ENCODE data around the gene CCDC169. TPM values are rescaled to one million over a fixed set of nuclear protein-coding genes. Genes with fewer than 3 reads are reported as not detected.

CCDC169 gene
- total RNA-seq, 1 experiment from 2014 or later: not detected

DNA sequence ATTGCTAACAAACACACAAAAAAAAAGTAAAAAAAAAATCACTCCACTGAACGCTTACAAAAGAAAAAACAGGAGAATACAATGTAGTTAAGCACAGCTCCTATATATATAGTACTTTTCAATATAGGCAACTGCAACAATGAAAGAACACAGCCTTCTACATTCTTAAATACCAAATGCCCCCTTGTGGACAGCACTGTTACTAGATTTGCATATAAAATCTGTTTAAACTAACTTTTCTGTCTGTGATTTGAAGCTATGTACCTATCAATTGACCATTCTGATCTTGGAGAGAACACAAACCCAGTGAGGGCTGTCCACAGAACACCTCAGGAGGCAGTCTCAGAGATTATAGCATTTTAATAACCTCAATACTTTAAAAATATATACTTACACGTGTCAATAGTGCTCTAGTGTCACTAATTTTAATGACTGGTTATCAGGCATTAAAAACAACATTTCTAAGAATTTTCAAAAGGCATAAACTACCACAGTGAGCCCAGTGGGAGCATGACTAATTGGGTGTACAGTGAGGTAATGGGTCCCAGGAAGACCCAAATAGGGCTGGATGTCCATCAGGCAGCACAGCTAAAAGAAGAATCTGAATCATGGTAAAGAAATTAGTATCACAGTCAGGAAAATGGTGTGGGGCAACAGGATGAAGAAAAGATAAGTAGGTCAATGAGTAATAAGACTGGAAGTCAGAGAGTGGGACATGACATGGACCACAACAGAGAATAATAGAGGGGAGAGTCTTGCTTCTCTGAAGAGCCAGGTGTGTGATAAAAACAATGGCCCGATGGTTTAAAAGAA is 22.2 kb downstream of the CCDC169 start:
- POLR2A ChIA-PET: interaction anchor here (0.7 kb wide), 1 partner anchor 11 kb away, joined by 3 read pairs; no protein-coding TSS in a partner anchor
- RAD21 ChIA-PET (ENCODE audit: low non-redundant PET in 1 of 2, low total read pairs in 2 of 2, uncharacterized antibody in 2 of 2, unreplicated experiment in 2 of 2): no interaction called here

DNA sequence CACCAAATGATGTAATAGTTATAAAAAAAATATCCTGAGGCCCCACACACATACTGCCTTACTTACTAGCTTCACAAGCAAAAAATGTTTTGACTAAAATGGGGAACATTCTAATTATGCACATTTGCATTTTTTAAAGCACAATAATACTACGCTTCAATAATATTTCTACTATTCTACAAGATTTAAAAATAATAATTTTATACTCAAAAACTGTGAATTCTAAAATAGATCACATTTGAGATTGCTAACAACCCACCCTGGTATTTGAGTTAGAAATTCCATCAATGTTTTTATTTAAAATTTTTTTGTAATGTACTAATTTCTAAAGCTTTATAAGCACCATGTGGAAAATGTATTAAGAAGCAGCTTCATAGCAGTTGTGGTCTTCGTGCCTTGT is 24.2 kb downstream of the CCDC169 start:
- no peak overlapping the region for H3K9ac ChIP-seq (ENCODE audit: low read length)
- H3K9me2 ChIP-seq (ENCODE audit: insufficient read depth): no peaks in the 10 kb centered on the region
- intact Hi-C loops (cut with micrococcal nuclease): no loop called here
- BruUV-seq (replicated peaks): no TSS peak
- no peak for DNase-seq (ENCODE audit: low read depth, low spot score)
- no peaks in the 10 kb centered on the region for H3K27me3 ChIP-seq (ENCODE audit: insufficient read depth, low read length)
- H3K36me3 ChIP-seq (ENCODE audit: control insufficient read depth in 1 of 2, insufficient read depth in 2 of 2, low read length in 2 of 2): no peaks in the 10 kb centered on the region
- H3K4me2 ChIP-seq (ENCODE audit: low read length): no peak overlapping the region
- no peak overlapping the region for H3K27ac ChIP-seq (ENCODE audit: low read depth, low read length)
- CTCF ChIA-PET: no interaction called here
- H3K4me3 ChIP-seq (replicated peaks in 1 of 2; ENCODE audit: low read depth in 1 of 2, low read length in 2 of 2): no peak overlapping the region
- H4K20me1 ChIP-seq (ENCODE audit: insufficient read depth): no peaks in the 10 kb centered on the region
- POLR2A ChIA-PET: no interaction called here
- H3K79me2 ChIP-seq (ENCODE audit: insufficient read depth, low read length): no peaks in the 10 kb centered on the region
- H3K9me3 ChIP-seq (ENCODE audit: control insufficient read depth in 1 of 2, insufficient read depth in 1 of 2, low read depth in 1 of 2, low read length in 2 of 2): 0 out of 4 replicates have a peak, but pooled peaks cover 0 to 7% of the 10 kb centered on the region in 2 experiments
- no peaks in the 10 kb centered on the region for H3K4me1 ChIP-seq (ENCODE audit: control insufficient read depth in 1 of 2, insufficient read depth in 2 of 2, low read length in 2 of 2)
- H2AFZ ChIP-seq (ENCODE audit: low read depth, low read length, poor library complexity, severe bottlenecking): no peak overlapping the region
- RAD21 ChIA-PET (ENCODE audit: low non-redundant PET in 1 of 2, low total read pairs in 2 of 2, uncharacterized antibody in 2 of 2, unreplicated experiment in 2 of 2): no interaction called here
- ATAC-seq: no peak
- TF ChIP-seq SIN3A (IDR thresholded peaks at IDR 0.05; ENCODE audit: low read depth): no peak
- TF ChIP-seq EZH2 (IDR thresholded peaks at IDR 0.05): no peak
- TF ChIP-seq CBX3 (IDR thresholded peaks at IDR 0.05; ENCODE audit: low read depth): no peak
- TF ChIP-seq RAD21 (IDR thresholded peaks at IDR 0.05; ENCODE audit: low read depth): no peak
- no peak for TF ChIP-seq SRF (IDR thresholded peaks at IDR 0.05; ENCODE audit: low read depth)
- TF ChIP-seq, protein P1, sequence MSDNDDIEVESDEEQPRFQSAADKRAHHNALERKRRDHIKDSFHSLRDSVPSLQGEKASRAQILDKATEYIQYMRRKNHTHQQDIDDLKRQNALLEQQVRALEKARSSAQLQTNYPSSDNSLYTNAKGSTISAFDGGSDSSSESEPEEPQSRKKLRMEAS (IDR thresholded peaks at IDR 0.05): no peak
- no peak for TF ChIP-seq ZFX (IDR thresholded peaks at IDR 0.05)
- no peak for TF ChIP-seq TCF7L2 (IDR thresholded peaks at IDR 0.05; ENCODE audit: borderline replicate concordance, extremely low read depth, insufficient read depth, insufficient read length)
- TF ChIP-seq JUND (IDR thresholded peaks at IDR 0.05): no peak
- TF ChIP-seq, protein P2, sequence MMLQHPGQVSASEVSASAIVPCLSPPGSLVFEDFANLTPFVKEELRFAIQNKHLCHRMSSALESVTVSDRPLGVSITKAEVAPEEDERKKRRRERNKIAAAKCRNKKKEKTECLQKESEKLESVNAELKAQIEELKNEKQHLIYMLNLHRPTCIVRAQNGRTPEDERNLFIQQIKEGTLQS (IDR thresholded peaks at IDR 0.05): no peak
- TF ChIP-seq FOSL1 (IDR thresholded peaks at IDR 0.05; ENCODE audit: low read depth): no peak
- no peak for TF ChIP-seq EZH2phosphoT487 (IDR thresholded peaks at IDR 0.05; ENCODE audit: borderline replicate concordance)
- no peak for TF ChIP-seq YY1 (IDR thresholded peaks at IDR 0.05; ENCODE audit: extremely low read depth, insufficient replicate concordance, low read depth, low read length)
- no peak for TF ChIP-seq CEBPB (IDR thresholded peaks at IDR 0.05; ENCODE audit: low read depth)

More for the DNA sequence above, 22.2 kb downstream of the CCDC169 start:
- Histone ChIP-seq H3K79me2 (ENCODE audit: insufficient read depth, low read length) (no peaks in the 10 kb centered on the region), H3K4me2 (ENCODE audit: low read length) (no peak overlapping the region), H3K4me3 (replicated peaks in 1 of 2; ENCODE audit: low read depth in 1 of 2, low read length in 2 of 2) (no peak overlapping the region), H2AFZ (ENCODE audit: low read depth, low read length, poor library complexity, severe bottlenecking) (no peak overlapping the region), H3K9me3 (ENCODE audit: control insufficient read depth in 1 of 2, insufficient read depth in 1 of 2, low read depth in 1 of 2, low read length in 2 of 2) (0 out of 4 replicates have a peak, but pooled peaks cover 0 to 7% of the 10 kb centered on the region in 2 experiments), H4K20me1 (ENCODE audit: insufficient read depth) (no peaks in the 10 kb centered on the region), H3K9ac (ENCODE audit: low read length) (no peak overlapping the region), H3K27ac (ENCODE audit: low read depth, low read length) (no peak overlapping the region), H3K27me3 (ENCODE audit: insufficient read depth, low read length) (no peaks in the 10 kb centered on the region), H3K4me1 (ENCODE audit: control insufficient read depth in 1 of 2, insufficient read depth in 2 of 2, low read length in 2 of 2) (no peaks in the 10 kb centered on the region), H3K9me2 (ENCODE audit: insufficient read depth) (no peaks in the 10 kb centered on the region), H3K36me3 (ENCODE audit: control insufficient read depth in 1 of 2, insufficient read depth in 2 of 2, low read length in 2 of 2) (no peaks in the 10 kb centered on the region)
- CTCF ChIA-PET: interaction anchor here (2.2 kb wide), 1 partner anchor 297 kb away, joined by 26 read pairs; no protein-coding TSS in a partner anchor
- ATAC-seq (no peak), DNase-seq (ENCODE audit: low read depth, low spot score) (no peak)
- intact Hi-C loops (cut with micrococcal nuclease): no loop called here
- no peak for TF ChIP-seq POLR2AphosphoS5 (IDR thresholded peaks at IDR 0.05; ENCODE audit: low read depth, low read length)
- TF ChIP-seq, protein P3, sequence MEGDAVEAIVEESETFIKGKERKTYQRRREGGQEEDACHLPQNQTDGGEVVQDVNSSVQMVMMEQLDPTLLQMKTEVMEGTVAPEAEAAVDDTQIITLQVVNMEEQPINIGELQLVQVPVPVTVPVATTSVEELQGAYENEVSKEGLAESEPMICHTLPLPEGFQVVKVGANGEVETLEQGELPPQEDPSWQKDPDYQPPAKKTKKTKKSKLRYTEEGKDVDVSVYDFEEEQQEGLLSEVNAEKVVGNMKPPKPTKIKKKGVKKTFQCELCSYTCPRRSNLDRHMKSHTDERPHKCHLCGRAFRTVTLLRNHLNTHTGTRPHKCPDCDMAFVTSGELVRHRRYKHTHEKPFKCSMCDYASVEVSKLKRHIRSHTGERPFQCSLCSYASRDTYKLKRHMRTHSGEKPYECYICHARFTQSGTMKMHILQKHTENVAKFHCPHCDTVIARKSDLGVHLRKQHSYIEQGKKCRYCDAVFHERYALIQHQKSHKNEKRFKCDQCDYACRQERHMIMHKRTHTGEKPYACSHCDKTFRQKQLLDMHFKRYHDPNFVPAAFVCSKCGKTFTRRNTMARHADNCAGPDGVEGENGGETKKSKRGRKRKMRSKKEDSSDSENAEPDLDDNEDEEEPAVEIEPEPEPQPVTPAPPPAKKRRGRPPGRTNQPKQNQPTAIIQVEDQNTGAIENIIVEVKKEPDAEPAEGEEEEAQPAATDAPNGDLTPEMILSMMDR (IDR thresholded peaks at IDR 0.05 in 2 of 3, conservative IDR thresholded peaks at IDR 0.05 in 1 of 3; ENCODE audit: borderline replicate concordance in 1 of 3, insufficient read depth in 1 of 3, low read depth in 2 of 3, low read length in 2 of 3): peak in 2 of 3 experiments; percentile 20 to 37; a peak in 3 of 6 replicates
- TF ChIP-seq CEBPB (IDR thresholded peaks at IDR 0.05; ENCODE audit: low read depth): no peak
- TF ChIP-seq ZNF274 (IDR thresholded peaks at IDR 0.05; ENCODE audit: low read depth, low read length): no peak
- TF ChIP-seq SRF (IDR thresholded peaks at IDR 0.05; ENCODE audit: low read depth): no peak
- BruUV-seq (replicated peaks): no TSS peak
